SKM-1 (cell line): ENCODE data around the gene CCDC116.
"Not testable (repeated sequence)": the region's sequence is repeated elsewhere in the genome, so short reads cannot be mapped to it uniquely, and the experiment has no call there.

Source experiments
- DNase-seq: peaks from one replicate; lab custom pipeline; 2025; ENCODE audit not compliant: unreplicated experiment; lab: John Stamatoyannopoulos, UW

CCDC116 gene

GRCh38 chr22:21606775-21607174, 25.8 kb upstream of the CCDC116 start:
- no peak for DNase-seq

- DNase-seq: not testable (repeated sequence)
Observed at GRCh38 chr22:21609556-21610157, 22.9 kb upstream of the CCDC116 start.

- DNase-seq: no peak
Observed at GRCh38 chr22:21611210-21611977, 21.2 kb upstream of the CCDC116 start.

- no peak for DNase-seq
Observed at GRCh38 chr22:21612858-21613257, 19.7 kb upstream of the CCDC116 start.

- no peak for DNase-seq
Observed at GRCh38 chr22:21613553-21614233, 18.9 kb upstream of the CCDC116 start.

- no peak for DNase-seq
Observed at GRCh38 chr22:21615731-21616130, 16.8 kb upstream of the CCDC116 start.

- DNase-seq: not testable (repeated sequence)
Observed at GRCh38 chr22:21617337-21617736, 15.2 kb upstream of the CCDC116 start.

GRCh38 chr22:21621025-21621424, 11.5 kb upstream of the CCDC116 start:
- DNase-seq: no peak

GRCh38 chr22:21622011-21622918, 10.3 kb upstream of the CCDC116 start:
- peak; percentile 18 for DNase-seq

- DNase-seq: no peak
Observed at GRCh38 chr22:21622919-21623647, 9.5 kb upstream of the CCDC116 start.

- no peak for DNase-seq
Observed at GRCh38 chr22:21623648-21623970, 9.0 kb upstream of the CCDC116 start.

- no peak for DNase-seq
Observed at GRCh38 chr22:21624120-21624879, 8.3 kb upstream of the CCDC116 start.

GRCh38 chr22:21624880-21625791, 7.4 kb upstream of the CCDC116 start:
- no peak for DNase-seq

- no peak for DNase-seq
Observed at GRCh38 chr22:21626073-21626734, 6.4 kb upstream of the CCDC116 start.

- no peak for DNase-seq
Observed at GRCh38 chr22:21626735-21627469, 5.7 kb upstream of the CCDC116 start.

GRCh38 chr22:21628386-21629254, 3.9 kb upstream of the CCDC116 start:
- DNase-seq: no peak
